Thyroid gland (tissue), 4 donors: ENCODE measurements around the gene MRPL14. TPM values are rescaled to one million over a fixed set of nuclear protein-coding genes. Genes with fewer than 3 reads are reported as not detected.
"Not testable (repeated sequence)": the region's sequence is repeated elsewhere in the genome, so short reads cannot be mapped to it uniquely, and the experiment has no call there.

Experiments
- DNase-seq, 2 donors: peaks; one replicate each; pipeline ENCODE4 v3.0.0-alpha.2; 2019
- H3K27ac ChIP-seq, 3 donors: fragments of 200-600 bp; sonication (generic); 1 replicate in 2 of 3; 2 replicates in 1 of 3; pipeline ENCODE4 v1.5.1; 2016 to 2019; ENCODE audit warnings: mild to moderate bottlenecking in 1 of 3, moderate library complexity in 1 of 3
- H3K27me3 ChIP-seq: fragments of 200-600 bp; sonication (generic); one replicate; pipeline ENCODE4 v1.5.1; 2019
- H3K36me3 ChIP-seq, 2 donors: fragments of 200-600 bp; sonication (generic); one replicate each; pipeline ENCODE4 v1.5.1; 2016 to 2019
- H3K4me1 ChIP-seq, 2 donors: fragments of 200-600 bp; sonication (generic); one replicate each; pipeline ENCODE4 v1.5.1; 2017 to 2019
- H3K4me3 ChIP-seq, 3 donors: fragments of 200-600 bp; sonication (generic); replicated peaks in 1 of 3; 1 replicate in 2 of 3; 2 replicates in 1 of 3; pipeline ENCODE4 v1.5.1; 2016; ENCODE audit warnings: mild to moderate bottlenecking in 1 of 3
- H3K9me3 ChIP-seq: fragments of 200-600 bp; sonication (generic); one replicate; pipeline ENCODE4 v1.5.1; 2017
- CTCF ChIP-seq, 6 experiments: fragments of 200-600 bp in 3 of 6; fragments of 450-650 bp in 3 of 6; sonication (generic) in 3 of 6; IDR thresholded peaks; one replicate each; pipeline ENCODE4 v1.5.1; 2016 to 2019; ENCODE audit warnings: antibody characterized with exemption in 6 of 6, mild to moderate bottlenecking in 2 of 6, inconsistent platforms in 1 of 6, moderate library complexity in 1 of 6
- POLR2A ChIP-seq, 2 donors: fragments of 450-650 bp; IDR thresholded peaks; one replicate each; pipeline ENCODE4 v1.6.1; 2017; ENCODE audit warnings: antibody characterized with exemption in 2 of 2, mild to moderate bottlenecking in 2 of 2, moderate library complexity in 1 of 2
- WGBS, 2 donors: methylation state at CpG; one replicate each; pipeline ENCODE4 v1.1.5; 2017; 5-methylcytosine and 5-hydroxymethylcytosine counted together
- intact Hi-C: fragments of 100-400 bp; cut with DNase I; formaldehyde crosslinking; loops from one replicate; pipeline ENCODE4 v1.15.1; 2023
- total RNA-seq, 4 donors: library from RNA; depleted of rRNA; stranded (reverse); fragments of >200 nt; gene quantifications; one replicate each; pipeline ENCODE4 v1.2.3, GENCODE V29; 2016

The MRPL14 gene
- total RNA-seq, 4 donors from 2014 or later = 26.5 to 80.5 (median 31.1) TPM

DNA sequence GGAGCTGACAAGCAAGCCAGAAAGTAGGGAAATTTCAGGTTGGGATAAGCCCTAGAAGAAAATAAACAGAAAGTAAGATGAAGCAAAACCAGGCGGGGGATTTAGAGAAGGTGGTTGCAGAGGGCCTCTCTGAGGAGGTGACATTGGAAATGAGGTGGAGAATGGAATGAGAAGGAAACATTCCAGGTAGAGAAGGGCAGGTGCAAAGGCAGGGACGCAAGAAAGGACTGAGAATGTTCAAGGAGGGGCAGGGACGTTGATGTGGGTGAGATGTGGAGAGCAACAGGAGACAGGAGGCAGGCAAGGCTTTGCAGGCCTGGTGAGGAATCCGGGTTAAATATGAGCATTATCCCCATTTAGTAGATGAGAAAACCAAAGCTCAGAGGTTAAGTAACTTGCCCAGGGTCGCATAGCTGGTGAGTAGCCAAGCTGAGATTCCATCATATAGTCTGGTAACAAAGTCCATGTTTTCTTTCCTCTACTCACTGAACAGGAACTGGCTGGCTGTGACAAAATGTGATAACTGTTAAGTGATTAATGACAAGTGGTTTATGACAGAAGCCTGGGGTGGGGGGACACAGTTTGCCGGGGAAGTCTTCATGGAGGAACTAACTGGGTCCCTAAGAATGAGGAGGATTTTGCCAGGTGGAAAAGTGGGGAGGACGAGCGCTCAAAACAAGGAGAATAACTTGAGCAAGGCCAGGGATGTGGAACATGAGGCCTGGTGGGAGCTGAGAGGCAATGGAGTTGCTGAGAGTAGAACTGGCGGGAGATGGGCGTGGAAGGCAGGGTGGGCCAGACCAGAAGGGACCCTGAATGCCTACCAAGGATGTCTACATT, 32.6 kb downstream of the MRPL14 start:
- intact Hi-C loops = loop anchor here (5.0 to 10.0 kb wide), 2 partner anchors 140 to 243 kb away; no protein-coding TSS in a partner anchor
- no peaks in the 10 kb centered on the region for H3K27me3 ChIP-seq
- no peak overlapping the region for H3K27ac ChIP-seq
- H3K4me3 ChIP-seq = no peak overlapping the region
- WGBS, 2 donors = 88 to 90% methylated on average over 10 of the region's 10 CpGs
- no peak for DNase-seq
- H3K9me3 ChIP-seq = no peaks in the 10 kb centered on the region
- no peaks in the 10 kb centered on the region for H3K36me3 ChIP-seq
- no peak for TF ChIP-seq CTCF (IDR thresholded peaks at IDR 0.05)
- TF ChIP-seq POLR2A (IDR thresholded peaks at IDR 0.05) = no peak
- H3K4me1 ChIP-seq = no peaks in the 10 kb centered on the region

- no peak overlapping the region for H3K4me3 ChIP-seq
- H3K27me3 ChIP-seq = no peaks in the 10 kb centered on the region
- H3K4me1 ChIP-seq = no peaks in the 10 kb centered on the region
- H3K27ac ChIP-seq = no peak overlapping the region
- DNase-seq = no peak
- H3K9me3 ChIP-seq = no peaks in the 10 kb centered on the region
- WGBS, 2 donors = 91 to 95% methylated on average over 6 of the region's 6 CpGs
- TF ChIP-seq POLR2A (IDR thresholded peaks at IDR 0.05) (no peak), CTCF (IDR thresholded peaks at IDR 0.05) (no peak)
- intact Hi-C loops = loop anchor here (10.0 kb wide), 1 partner anchor 141 kb away; no protein-coding TSS in a partner anchor
- no peaks in the 10 kb centered on the region for H3K36me3 ChIP-seq
Measured at GRCh38 chr6:44093750-44094402, 33.4 kb downstream of the MRPL14 start.

- DNase-seq = no peak
- intact Hi-C loops = loop anchor here (10.0 kb wide), 1 partner anchor 142 kb away; no protein-coding TSS in a partner anchor
- Histone ChIP-seq H3K36me3 (no peaks in the 10 kb centered on the region), H3K27ac (no peak overlapping the region), H3K4me1 (no peaks in the 10 kb centered on the region), H3K27me3 (no peaks in the 10 kb centered on the region), H3K9me3 (no peaks in the 10 kb centered on the region), H3K4me3 (no peak overlapping the region)
- TF ChIP-seq CTCF (IDR thresholded peaks at IDR 0.05) = no peak
- no peak for TF ChIP-seq POLR2A (IDR thresholded peaks at IDR 0.05)
- WGBS, 2 donors = 93 to 94% methylated on average over 5 of the region's 5 CpGs
Measured at GRCh38 chr6:44093066-44093465, 34.2 kb downstream of the MRPL14 start.

DNA sequence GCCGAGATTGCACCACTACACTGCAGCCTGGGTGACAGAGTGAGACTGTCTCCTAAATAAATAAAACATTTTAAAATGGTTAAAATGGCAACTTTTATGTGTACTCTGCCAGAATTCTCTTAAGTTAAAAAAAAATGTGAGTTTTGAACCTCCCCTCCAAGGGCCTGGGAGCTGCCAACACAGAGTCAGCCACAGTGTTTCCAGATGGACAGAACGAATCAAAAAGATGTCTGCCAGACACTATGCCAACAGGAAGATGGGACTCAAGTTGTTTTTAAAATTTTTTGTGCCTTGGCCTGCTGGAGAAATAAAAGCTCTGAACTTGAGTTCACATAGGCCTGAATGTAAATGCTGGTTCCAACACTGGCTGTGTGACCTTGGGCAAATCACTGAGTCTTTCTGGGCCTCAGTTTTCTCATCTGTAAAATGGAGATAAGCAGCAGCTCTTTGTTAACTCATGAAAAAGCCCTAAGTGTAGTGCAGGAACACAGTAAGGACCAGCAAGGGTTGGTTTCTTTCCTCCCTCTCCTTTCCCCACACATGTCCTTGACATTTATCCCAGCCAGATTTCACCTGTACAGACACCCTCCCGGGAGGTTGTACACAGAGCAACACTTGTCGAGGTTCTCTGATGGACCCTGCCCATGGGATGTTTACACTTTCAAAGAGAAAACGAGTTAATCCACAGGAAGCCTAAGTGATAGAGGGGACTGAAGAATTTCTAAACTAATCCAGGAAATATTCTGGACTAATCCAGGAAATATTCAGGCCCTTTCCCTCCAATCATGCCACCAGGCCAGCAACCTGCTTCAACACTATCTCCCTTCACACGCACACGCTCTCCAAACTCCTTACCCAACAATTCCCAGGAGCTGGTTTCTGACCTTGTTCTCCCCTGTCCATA, 35.0 kb downstream of the MRPL14 start:
- H3K9me3 ChIP-seq = no peaks in the 10 kb centered on the region
- no peaks in the 10 kb centered on the region for H3K36me3 ChIP-seq
- no peak for DNase-seq
- WGBS, 2 donors = 88 to 89% methylated on average over 7 of the region's 7 CpGs
- peaks cover 0 to 3% of the 10 kb centered on the region in 2 donors for H3K4me1 ChIP-seq
- H3K27ac ChIP-seq = no peak overlapping the region
- no peaks in the 10 kb centered on the region for H3K27me3 ChIP-seq
- TF ChIP-seq CTCF (IDR thresholded peaks at IDR 0.05) (no peak), POLR2A (IDR thresholded peaks at IDR 0.05) (no peak)
- intact Hi-C loops = loop anchor here (10.0 kb wide), 1 partner anchor 143 kb away; no protein-coding TSS in a partner anchor
- no peak overlapping the region for H3K4me3 ChIP-seq

GRCh38 chr6:44091356-44091755, 35.9 kb downstream of the MRPL14 start:
- not testable (repeated sequence) for H3K9me3 ChIP-seq, H3K4me3 ChIP-seq, H3K27ac ChIP-seq, H3K27me3 ChIP-seq, DNase-seq, H3K36me3 ChIP-seq, H3K4me1 ChIP-seq
- WGBS, 2 donors = 93 to 98% methylated on average over 3 of the region's 3 CpGs
- intact Hi-C loops = loop anchor here (10.0 kb wide), 1 partner anchor 143 kb away; no protein-coding TSS in a partner anchor
